ENCODE results near the gene VSTM5.

GRCh38 chr11:93773601-93774200, 76.7 kb downstream of the VSTM5 start:
- TF ChIP-seq POLR2A (IDR thresholded peaks at IDR 0.05; ENCODE audit: low read length) (no peak), GATA1 (IDR thresholded peaks at IDR 0.05; ENCODE audit: low read depth, low read length) (no peak)

Measured in erythroblast (primary cell).